ENCODE results near the gene KCNIP4. TPM values are rescaled to one million over a fixed set of nuclear protein-coding genes. Genes with fewer than 3 reads are reported as not detected.

KCNIP4 gene
- total and polyA plus RNA-seq, 9 of the 15 experiments (the other 6 are each of a cell fraction or from before 2014, with no cell fraction given) = 0.25 to 0.41 TPM; not detected in 7

DNA sequence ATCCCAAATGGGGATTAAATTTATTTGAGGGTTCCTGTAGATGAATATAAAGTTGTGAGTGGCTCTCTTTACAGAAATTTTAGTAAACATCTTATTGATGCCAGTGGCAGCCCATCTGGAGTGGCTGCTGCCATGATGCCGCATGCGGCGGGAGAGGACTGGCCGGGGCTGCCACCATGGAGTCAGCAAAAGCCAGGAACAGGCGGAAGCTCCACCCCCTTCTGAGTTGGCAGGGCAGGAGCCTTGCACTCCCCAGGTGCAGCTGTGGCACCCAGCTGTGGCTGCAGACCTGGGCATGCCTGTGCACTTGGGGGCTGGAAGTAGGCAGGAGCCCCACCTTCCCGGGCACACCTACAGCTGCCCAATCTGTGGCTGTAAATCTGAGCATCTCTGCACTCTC lies 92.3 kb downstream of the KCNIP4 start (continued):
- TF ChIP-seq, protein P1, sequence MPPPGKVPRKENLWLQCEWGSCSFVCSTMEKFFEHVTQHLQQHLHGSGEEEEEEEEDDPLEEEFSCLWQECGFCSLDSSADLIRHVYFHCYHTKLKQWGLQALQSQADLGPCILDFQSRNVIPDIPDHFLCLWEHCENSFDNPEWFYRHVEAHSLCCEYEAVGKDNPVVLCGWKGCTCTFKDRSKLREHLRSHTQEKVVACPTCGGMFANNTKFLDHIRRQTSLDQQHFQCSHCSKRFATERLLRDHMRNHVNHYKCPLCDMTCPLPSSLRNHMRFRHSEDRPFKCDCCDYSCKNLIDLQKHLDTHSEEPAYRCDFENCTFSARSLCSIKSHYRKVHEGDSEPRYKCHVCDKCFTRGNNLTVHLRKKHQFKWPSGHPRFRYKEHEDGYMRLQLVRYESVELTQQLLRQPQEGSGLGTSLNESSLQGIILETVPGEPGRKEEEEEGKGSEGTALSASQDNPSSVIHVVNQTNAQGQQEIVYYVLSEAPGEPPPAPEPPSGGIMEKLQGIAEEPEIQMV (tag; conservative IDR thresholded peaks at IDR 0.05; ENCODE audit: low read depth) = no peak
- no peak for TF ChIP-seq PURB (CRISPR knock-in tag; IDR thresholded peaks at IDR 0.05; ENCODE audit: low read depth)
- no peak for TF ChIP-seq ZSCAN32 (CRISPR knock-in tag; IDR thresholded peaks at IDR 0.05)
- no peak for TF ChIP-seq ZNF436 (CRISPR knock-in tag; IDR thresholded peaks at IDR 0.05)
- TF ChIP-seq MIER1 (IDR thresholded peaks at IDR 0.05; ENCODE audit: low read depth) = no peak
- no peak for TF ChIP-seq ZNF175 (CRISPR knock-in tag; IDR thresholded peaks at IDR 0.05; ENCODE audit: low read depth)
- TF ChIP-seq SRSF9 (IDR thresholded peaks at IDR 0.05; ENCODE audit: borderline replicate concordance, low read depth, low read length) = no peak
- TF ChIP-seq, protein P2, sequence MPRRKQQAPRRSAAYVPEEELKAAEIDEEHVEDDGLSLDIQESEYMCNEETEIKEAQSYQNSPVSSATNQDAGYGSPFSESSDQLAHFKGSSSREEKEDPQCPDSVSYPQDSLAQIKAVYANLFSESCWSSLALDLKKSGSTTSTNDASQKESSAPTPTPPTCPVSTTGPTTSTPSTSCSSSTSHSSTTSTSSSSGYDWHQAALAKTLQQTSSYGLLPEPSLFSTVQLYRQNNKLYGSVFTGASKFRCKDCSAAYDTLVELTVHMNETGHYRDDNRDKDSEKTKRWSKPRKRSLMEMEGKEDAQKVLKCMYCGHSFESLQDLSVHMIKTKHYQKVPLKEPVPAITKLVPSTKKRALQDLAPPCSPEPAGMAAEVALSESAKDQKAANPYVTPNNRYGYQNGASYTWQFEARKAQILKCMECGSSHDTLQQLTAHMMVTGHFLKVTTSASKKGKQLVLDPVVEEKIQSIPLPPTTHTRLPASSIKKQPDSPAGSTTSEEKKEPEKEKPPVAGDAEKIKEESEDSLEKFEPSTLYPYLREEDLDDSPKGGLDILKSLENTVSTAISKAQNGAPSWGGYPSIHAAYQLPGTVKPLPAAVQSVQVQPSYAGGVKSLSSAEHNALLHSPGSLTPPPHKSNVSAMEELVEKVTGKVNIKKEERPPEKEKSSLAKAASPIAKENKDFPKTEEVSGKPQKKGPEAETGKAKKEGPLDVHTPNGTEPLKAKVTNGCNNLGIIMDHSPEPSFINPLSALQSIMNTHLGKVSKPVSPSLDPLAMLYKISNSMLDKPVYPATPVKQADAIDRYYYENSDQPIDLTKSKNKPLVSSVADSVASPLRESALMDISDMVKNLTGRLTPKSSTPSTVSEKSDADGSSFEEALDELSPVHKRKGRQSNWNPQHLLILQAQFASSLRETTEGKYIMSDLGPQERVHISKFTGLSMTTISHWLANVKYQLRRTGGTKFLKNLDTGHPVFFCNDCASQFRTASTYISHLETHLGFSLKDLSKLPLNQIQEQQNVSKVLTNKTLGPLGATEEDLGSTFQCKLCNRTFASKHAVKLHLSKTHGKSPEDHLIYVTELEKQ (CRISPR knock-in tag; IDR thresholded peaks at IDR 0.05) = no peak
- no peak for TF ChIP-seq KDM4B (IDR thresholded peaks at IDR 0.05; ENCODE audit: borderline replicate concordance in 2 of 2, low read depth in 1 of 2)
- TF ChIP-seq, protein P3, sequence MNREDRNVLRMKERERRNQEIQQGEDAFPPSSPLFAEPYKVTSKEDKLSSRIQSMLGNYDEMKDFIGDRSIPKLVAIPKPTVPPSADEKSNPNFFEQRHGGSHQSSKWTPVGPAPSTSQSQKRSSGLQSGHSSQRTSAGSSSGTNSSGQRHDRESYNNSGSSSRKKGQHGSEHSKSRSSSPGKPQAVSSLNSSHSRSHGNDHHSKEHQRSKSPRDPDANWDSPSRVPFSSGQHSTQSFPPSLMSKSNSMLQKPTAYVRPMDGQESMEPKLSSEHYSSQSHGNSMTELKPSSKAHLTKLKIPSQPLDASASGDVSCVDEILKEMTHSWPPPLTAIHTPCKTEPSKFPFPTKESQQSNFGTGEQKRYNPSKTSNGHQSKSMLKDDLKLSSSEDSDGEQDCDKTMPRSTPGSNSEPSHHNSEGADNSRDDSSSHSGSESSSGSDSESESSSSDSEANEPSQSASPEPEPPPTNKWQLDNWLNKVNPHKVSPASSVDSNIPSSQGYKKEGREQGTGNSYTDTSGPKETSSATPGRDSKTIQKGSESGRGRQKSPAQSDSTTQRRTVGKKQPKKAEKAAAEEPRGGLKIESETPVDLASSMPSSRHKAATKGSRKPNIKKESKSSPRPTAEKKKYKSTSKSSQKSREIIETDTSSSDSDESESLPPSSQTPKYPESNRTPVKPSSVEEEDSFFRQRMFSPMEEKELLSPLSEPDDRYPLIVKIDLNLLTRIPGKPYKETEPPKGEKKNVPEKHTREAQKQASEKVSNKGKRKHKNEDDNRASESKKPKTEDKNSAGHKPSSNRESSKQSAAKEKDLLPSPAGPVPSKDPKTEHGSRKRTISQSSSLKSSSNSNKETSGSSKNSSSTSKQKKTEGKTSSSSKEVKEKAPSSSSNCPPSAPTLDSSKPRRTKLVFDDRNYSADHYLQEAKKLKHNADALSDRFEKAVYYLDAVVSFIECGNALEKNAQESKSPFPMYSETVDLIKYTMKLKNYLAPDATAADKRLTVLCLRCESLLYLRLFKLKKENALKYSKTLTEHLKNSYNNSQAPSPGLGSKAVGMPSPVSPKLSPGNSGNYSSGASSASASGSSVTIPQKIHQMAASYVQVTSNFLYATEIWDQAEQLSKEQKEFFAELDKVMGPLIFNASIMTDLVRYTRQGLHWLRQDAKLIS (CRISPR knock-in tag; IDR thresholded peaks at IDR 0.05) = no peak
- TF ChIP-seq RBM17 (IDR thresholded peaks at IDR 0.05; ENCODE audit: borderline replicate concordance, low read depth, low read length) = no peak
- TF ChIP-seq HCFC1 (IDR thresholded peaks at IDR 0.05; ENCODE audit: low read depth, low read length) = no peak
- TF ChIP-seq RFX1 (IDR thresholded peaks at IDR 0.05) = no peak
